Daoy (cell line): ENCODE measurements around the gene SERPINA12. TPM values are rescaled to one million over a fixed set of nuclear protein-coding genes. Genes with fewer than 3 reads are reported as not detected.
"Not testable (repeated sequence)": the region's sequence is repeated elsewhere in the genome, so short reads cannot be mapped to it uniquely, and the experiment has no call there.

Experiments
- DNase-seq: peaks from one replicate; pipeline ENCODE4 v3.0.0-alpha.2; 2015; ENCODE audit warnings: low read depth
- total RNA-seq: library from RNA; depleted of rRNA; stranded (reverse); fragments of >200 nt; shearing (Covaris generic); gene quantifications from 2 replicates; pipeline ENCODE4 v1.2.3, GENCODE V29; 2014

Gene SERPINA12
- total RNA-seq, 1 experiment from 2014 or later, result not detected

- DNase-seq, result no peak
Observed at GRCh38 chr14:94538070-94538740, 28.9 kb upstream of the SERPINA12 start.

- no peak for DNase-seq
Observed at GRCh38 chr14:94536836-94537235, 27.6 kb upstream of the SERPINA12 start.

GRCh38 chr14:94535506-94535905 is 26.2 kb upstream of the SERPINA12 start:
- no peak for DNase-seq

GRCh38 chr14:94532447-94532846 is 23.2 kb upstream of the SERPINA12 start:
- no peak for DNase-seq

GRCh38 chr14:94531187-94531586 is 21.9 kb upstream of the SERPINA12 start:
- DNase-seq, result no peak

GRCh38 chr14:94524093-94524492 is 14.8 kb upstream of the SERPINA12 start:
- DNase-seq, result no peak

GRCh38 chr14:94523265-94523664 is 14.0 kb upstream of the SERPINA12 start:
- no peak for DNase-seq

- DNase-seq, result no peak
Observed at GRCh38 chr14:94522115-94522724, 13.0 kb upstream of the SERPINA12 start.

GRCh38 chr14:94521375-94522114 is 12.3 kb upstream of the SERPINA12 start:
- DNase-seq, result no peak

- DNase-seq, result no peak
Observed at GRCh38 chr14:94517641-94518257, 8.5 kb upstream of the SERPINA12 start.

GRCh38 chr14:94517248-94517640 is 8.0 kb upstream of the SERPINA12 start:
- no peak for DNase-seq

- DNase-seq, result no peak
Observed at GRCh38 chr14:94515856-94516255, 6.6 kb upstream of the SERPINA12 start.

- DNase-seq, result no peak
Observed at GRCh38 chr14:94515426-94515825, 6.2 kb upstream of the SERPINA12 start.

- no peak for DNase-seq
Observed at GRCh38 chr14:94514351-94514750, 5.1 kb upstream of the SERPINA12 start.

- DNase-seq, result not testable (repeated sequence)
Observed at GRCh38 chr14:94510481-94510880, 1.2 kb upstream of the SERPINA12 start.

GRCh38 chr14:94505641-94506040 is 3.6 kb downstream of the SERPINA12 start:
- no peak for DNase-seq

GRCh38 chr14:94505206-94505605 is 4.1 kb downstream of the SERPINA12 start:
- no peak for DNase-seq

- no peak for DNase-seq
Observed at GRCh38 chr14:94501588-94502516, 7.4 kb downstream of the SERPINA12 start.

- DNase-seq, result no peak
Observed at GRCh38 chr14:94500264-94500663, 9.0 kb downstream of the SERPINA12 start.

- DNase-seq, result no peak
Observed at GRCh38 chr14:94499673-94500072, 9.6 kb downstream of the SERPINA12 start.

GRCh38 chr14:94498215-94498614 is 11.1 kb downstream of the SERPINA12 start:
- DNase-seq, result no peak
